ENCODE results near the gene ACSL4. TPM values are rescaled to one million over a fixed set of nuclear protein-coding genes. Genes with fewer than 3 reads are reported as not detected.
A peak's percentile ranks its signal among the peaks of the same experiment; 100 is the strongest.

The ACSL4 gene
- total and polyA plus RNA-seq, 9 of the 15 experiments (the other 6 are each of a cell fraction or from before 2014, with no cell fraction given) = 9.8 to 35.1 (median 25.5) TPM

GRCh38 chrX:109629310-109629709 lies 103.7 kb downstream of the ACSL4 start:
- Histone ChIP-seq H4K20me1 (replicated peaks; ENCODE audit: control insufficient read depth, insufficient read depth, low read length) (no peaks in the 10 kb centered on the region), H3K27ac (ENCODE audit: extremely low read depth, low read depth, low read length) (no peak overlapping the region), H3K79me2 (ENCODE audit: control insufficient read depth, insufficient read depth, low read length) (no peaks in the 10 kb centered on the region), H2AFZ (ENCODE audit: low read depth, low read length) (no peak overlapping the region), H3K4me3 (no peak overlapping the region), H3K4me1 (replicated peaks in 1 of 2; ENCODE audit: control insufficient read depth in 2 of 2, insufficient read depth in 2 of 2, low read length in 2 of 2) (peaks cover 0 to 8% of the 10 kb centered on the region in 2 experiments; a peak in 4 of 5 replicates), H3K27me3 (ENCODE audit: control insufficient read depth in 2 of 2, insufficient read depth in 2 of 2, low read length in 2 of 2) (no peaks in the 10 kb centered on the region), H3K9me3 (replicated peaks; ENCODE audit: control insufficient read depth, insufficient read depth, low read depth, low read length) (peaks cover 2% of the 10 kb centered on the region; the same call in 1 of the 2 replicates), H3K9me1 (ENCODE audit: control insufficient read depth, insufficient read depth, low read length) (no peaks in the 10 kb centered on the region), H3K36me3 (ENCODE audit: control insufficient read depth, insufficient read depth, low read length) (no peaks in the 10 kb centered on the region), H3K9ac (ENCODE audit: insufficient read depth in 1 of 2, low read depth in 2 of 2, low read length in 2 of 2) (no peak overlapping the region), H3K4me2 (ENCODE audit: insufficient read depth, low read length) (no peak overlapping the region)
- TF ChIP-seq ZNF24 (IDR thresholded peaks at IDR 0.05) (peak; percentile 49; the same call in 1 of the 2 replicates), NFIC (IDR thresholded peaks at IDR 0.05) (peak; percentile 85), THRAP3 (IDR thresholded peaks at IDR 0.05; ENCODE audit: borderline replicate concordance) (no peak), YY1 (IDR thresholded peaks at IDR 0.05; ENCODE audit: borderline replicate concordance in 1 of 3, control insufficient read depth in 1 of 3, extremely low read depth in 1 of 3, insufficient read depth in 3 of 3, insufficient read length in 1 of 3, insufficient replicate concordance in 2 of 3, low read depth in 1 of 3, low read length in 2 of 3) (no peak), ELF4 (CRISPR knock-in tag; IDR thresholded peaks at IDR 0.05) (no peak), ZNF586 (CRISPR knock-in tag; conservative IDR thresholded peaks at IDR 0.05) (no peak), KAT8 (IDR thresholded peaks at IDR 0.05; ENCODE audit: low read depth) (no peak), KAT2B (IDR thresholded peaks at IDR 0.05; ENCODE audit: low read depth, low read length) (no peak), L3MBTL2 (IDR thresholded peaks at IDR 0.05) (no peak), ZNF395 (CRISPR knock-in tag; IDR thresholded peaks at IDR 0.05) (no peak)
- FAIRE-seq (no peak), DNase-seq (ENCODE audit: extremely low read depth in 1 of 4, low spot score in 3 of 4) (no peak), ATAC-seq (no peak)
- no TSS peak for BruUV-seq (replicated peaks)
- ChIA-PET POLR2A (no interaction called here), CTCF (ENCODE audit: low intra/inter-chr PET ratio) (no interaction called here)
- 30% methylated on average over 3 of the region's 3 CpGs for WGBS (ENCODE audit: insufficient coverage, low coverage, missing lambda C conversion rate)
- intact Hi-C loops (cut with micrococcal nuclease) = no loop called here
- in situ Hi-C loops (cut with MboI) = no loop called here
